IMR-90 (cell line): ENCODE data around the gene TMEM131L.

ENCODE experiments used
- MAZ ChIP-seq: IDR thresholded peaks from 2 replicates; pipeline ENCODE4 v1.6.1; 2012; ENCODE audit warnings: low read depth, mild to moderate bottlenecking, low read length, improper control_type of control experiment, moderate library complexity, borderline replicate concordance
- POLR2A ChIP-seq: IDR thresholded peaks from 2 replicates; pipeline ENCODE4 v1.6.1; 2012; ENCODE audit warnings: mild to moderate bottlenecking, low read depth, low read length
- RAD21 ChIP-seq: IDR thresholded peaks from 2 replicates; pipeline ENCODE4 v1.6.1; 2012; ENCODE audit warnings: low read length, improper control_type of control experiment
- RFX5 ChIP-seq: IDR thresholded peaks from 2 replicates; pipeline ENCODE4 v1.8.0; 2012; ENCODE audit warnings: low read depth, mild to moderate bottlenecking, low read length, moderate library complexity
- SMC3 ChIP-seq: fragments of 150-350 bp; IDR thresholded peaks from 2 replicates; pipeline ENCODE4 v1.6.1; 2016; ENCODE audit warnings: low read depth, mild to moderate bottlenecking, antibody characterized with exemption, low read length, moderate library complexity
- TF ChIP-seq, protein P1 (sequence below): conservative IDR thresholded peaks from 2 replicates; pipeline ENCODE4 v1.5.1; 2012; ENCODE audit warnings: mild to moderate bottlenecking, low read depth, low read length, improper control_type of control experiment
- TF ChIP-seq, protein P2 (sequence below): fragments of 150-350 bp; IDR thresholded peaks from 2 replicates; pipeline ENCODE4 v1.6.1; 2017; ENCODE audit warnings: mild to moderate bottlenecking, antibody characterized with exemption, low read length, low read depth

DNA sequence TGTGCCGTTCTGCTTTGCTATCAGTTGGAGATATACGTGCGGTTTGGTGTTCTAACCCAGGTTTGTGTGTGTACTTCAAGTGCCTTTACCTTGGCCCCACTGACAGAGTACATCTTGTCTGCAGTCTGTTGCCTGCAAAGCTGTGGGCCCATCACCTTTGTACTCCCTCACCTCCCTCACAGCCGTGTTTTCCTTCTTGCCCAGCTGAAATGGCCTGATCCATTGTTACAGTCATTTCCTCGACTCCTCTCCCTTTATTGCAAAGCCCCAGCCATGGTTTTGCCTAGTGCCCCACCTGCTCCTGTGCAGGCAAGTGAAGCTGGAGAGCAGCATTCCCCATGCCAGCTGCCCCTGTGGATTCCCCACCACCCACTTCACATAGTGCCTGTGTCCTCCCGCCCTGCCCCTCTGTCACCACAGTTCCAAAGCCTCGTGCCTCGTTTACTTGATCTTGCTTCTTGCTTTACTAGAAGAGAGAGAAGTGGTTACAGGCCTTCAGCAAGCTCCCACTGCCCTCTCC lies 162.7 kb downstream of the TMEM131L start:
- TF ChIP-seq, protein P1, sequence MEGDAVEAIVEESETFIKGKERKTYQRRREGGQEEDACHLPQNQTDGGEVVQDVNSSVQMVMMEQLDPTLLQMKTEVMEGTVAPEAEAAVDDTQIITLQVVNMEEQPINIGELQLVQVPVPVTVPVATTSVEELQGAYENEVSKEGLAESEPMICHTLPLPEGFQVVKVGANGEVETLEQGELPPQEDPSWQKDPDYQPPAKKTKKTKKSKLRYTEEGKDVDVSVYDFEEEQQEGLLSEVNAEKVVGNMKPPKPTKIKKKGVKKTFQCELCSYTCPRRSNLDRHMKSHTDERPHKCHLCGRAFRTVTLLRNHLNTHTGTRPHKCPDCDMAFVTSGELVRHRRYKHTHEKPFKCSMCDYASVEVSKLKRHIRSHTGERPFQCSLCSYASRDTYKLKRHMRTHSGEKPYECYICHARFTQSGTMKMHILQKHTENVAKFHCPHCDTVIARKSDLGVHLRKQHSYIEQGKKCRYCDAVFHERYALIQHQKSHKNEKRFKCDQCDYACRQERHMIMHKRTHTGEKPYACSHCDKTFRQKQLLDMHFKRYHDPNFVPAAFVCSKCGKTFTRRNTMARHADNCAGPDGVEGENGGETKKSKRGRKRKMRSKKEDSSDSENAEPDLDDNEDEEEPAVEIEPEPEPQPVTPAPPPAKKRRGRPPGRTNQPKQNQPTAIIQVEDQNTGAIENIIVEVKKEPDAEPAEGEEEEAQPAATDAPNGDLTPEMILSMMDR = no peak
- TF ChIP-seq POLR2A = no peak
- TF ChIP-seq, protein P2, sequence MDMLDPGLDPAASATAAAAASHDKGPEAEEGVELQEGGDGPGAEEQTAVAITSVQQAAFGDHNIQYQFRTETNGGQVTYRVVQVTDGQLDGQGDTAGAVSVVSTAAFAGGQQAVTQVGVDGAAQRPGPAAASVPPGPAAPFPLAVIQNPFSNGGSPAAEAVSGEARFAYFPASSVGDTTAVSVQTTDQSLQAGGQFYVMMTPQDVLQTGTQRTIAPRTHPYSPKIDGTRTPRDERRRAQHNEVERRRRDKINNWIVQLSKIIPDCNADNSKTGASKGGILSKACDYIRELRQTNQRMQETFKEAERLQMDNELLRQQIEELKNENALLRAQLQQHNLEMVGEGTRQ = no peak
- no peak for TF ChIP-seq SMC3
- TF ChIP-seq RFX5 = no peak
- TF ChIP-seq RAD21 = no peak
- TF ChIP-seq MAZ = no peak
